ENCODE results near the gene DHCR24. TPM values are rescaled to one million over a fixed set of nuclear protein-coding genes. Genes with fewer than 3 reads are reported as not detected.
"Not testable (repeated sequence)": the region's sequence is repeated elsewhere in the genome, so short reads cannot be mapped to it uniquely, and the experiment has no call there.

DHCR24 gene
- total RNA-seq, 4 donors from 2014 or later: 299 to 488 (median 404) TPM

DNA sequence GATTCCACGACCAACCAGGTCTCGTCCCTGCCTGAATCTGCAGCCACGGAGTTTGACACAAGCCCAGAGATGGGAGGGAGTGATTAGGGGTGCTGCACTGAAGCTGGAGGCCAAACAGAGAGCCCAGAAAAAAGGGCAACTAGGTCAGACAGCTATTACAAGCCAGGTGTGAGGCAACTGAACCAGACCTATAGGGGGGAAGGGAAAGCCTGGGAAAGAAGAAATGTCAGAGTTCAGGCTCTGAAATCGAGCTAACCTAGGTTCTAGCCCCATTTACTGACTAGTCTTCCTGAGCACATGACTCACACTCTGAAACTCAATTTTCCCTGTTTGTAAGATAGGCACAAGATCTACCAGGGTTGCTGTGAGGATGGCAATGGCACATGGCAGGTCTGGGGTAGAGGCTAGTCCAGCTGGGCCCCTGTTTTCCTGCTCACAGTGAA is 1.7 kb downstream of the DHCR24 start:
- WGBS, 2 donors: 54 to 59% methylated on average over 4 of the region's 4 CpGs
- intact Hi-C loops (cut with DNase I; ENCODE audit: low total_unique reads): no loop called here
- TF ChIP-seq, protein P1, sequence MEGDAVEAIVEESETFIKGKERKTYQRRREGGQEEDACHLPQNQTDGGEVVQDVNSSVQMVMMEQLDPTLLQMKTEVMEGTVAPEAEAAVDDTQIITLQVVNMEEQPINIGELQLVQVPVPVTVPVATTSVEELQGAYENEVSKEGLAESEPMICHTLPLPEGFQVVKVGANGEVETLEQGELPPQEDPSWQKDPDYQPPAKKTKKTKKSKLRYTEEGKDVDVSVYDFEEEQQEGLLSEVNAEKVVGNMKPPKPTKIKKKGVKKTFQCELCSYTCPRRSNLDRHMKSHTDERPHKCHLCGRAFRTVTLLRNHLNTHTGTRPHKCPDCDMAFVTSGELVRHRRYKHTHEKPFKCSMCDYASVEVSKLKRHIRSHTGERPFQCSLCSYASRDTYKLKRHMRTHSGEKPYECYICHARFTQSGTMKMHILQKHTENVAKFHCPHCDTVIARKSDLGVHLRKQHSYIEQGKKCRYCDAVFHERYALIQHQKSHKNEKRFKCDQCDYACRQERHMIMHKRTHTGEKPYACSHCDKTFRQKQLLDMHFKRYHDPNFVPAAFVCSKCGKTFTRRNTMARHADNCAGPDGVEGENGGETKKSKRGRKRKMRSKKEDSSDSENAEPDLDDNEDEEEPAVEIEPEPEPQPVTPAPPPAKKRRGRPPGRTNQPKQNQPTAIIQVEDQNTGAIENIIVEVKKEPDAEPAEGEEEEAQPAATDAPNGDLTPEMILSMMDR (IDR thresholded peaks at IDR 0.05): no peak
- TF ChIP-seq POLR2A (IDR thresholded peaks at IDR 0.05): no peak
- no peak for DNase-seq (ENCODE audit: low spot score in 2 of 2)
- no peak overlapping the region for H3K4me3 ChIP-seq (ENCODE audit: low read depth, poor library complexity, severe bottlenecking)

DNA sequence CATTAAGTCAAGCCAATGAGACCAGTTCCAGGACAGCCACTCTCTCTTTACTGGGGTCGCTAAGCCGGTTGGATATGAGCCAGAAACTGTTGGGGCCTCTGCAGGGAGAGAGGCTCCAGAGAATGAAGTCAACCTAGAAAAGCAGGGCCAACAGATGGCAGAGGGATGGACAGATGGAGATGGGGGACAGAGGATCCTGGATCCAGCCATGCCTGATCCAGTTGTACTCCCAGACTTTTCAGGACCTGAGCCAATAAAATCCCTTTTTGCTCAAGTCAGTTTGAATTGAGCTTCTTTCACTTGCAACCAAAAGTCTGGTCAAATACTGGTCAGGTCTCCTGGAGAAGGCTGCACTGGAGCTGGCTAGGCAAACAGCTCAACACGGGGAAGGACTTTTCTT is 2.2 kb downstream of the DHCR24 start:
- intact Hi-C loops (cut with DNase I; ENCODE audit: low total_unique reads): no loop called here
- TF ChIP-seq POLR2A (IDR thresholded peaks at IDR 0.05): no peak
- 47 to 51% methylated on average over 3 of the region's 3 CpGs for WGBS, 2 donors
- no peak overlapping the region for H3K4me3 ChIP-seq (ENCODE audit: low read depth, poor library complexity, severe bottlenecking)
- no peak for DNase-seq (ENCODE audit: low spot score in 2 of 2)

DNA sequence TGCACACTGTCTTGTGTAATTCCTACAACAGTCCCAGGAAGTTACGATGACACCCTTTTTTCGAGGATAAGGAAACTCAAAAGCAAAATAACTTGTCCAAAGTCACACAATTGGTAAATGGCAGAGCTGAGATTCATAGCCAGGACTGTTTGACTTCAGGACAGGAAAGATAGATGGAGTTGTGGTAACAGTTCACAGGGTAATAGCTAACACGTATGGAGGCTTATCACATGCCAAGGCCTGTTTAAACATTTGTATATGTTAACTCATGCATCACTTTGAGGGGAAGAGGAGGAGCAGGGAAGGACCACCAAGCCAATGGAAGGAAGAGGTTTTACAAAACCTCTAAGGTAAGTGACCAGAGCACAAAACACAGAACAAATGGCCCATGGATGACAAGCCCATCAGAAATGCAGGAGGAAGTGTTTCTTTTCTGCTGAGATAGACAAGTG is 2.8 kb downstream of the DHCR24 start:
- H3K4me3 ChIP-seq (ENCODE audit: low read depth, poor library complexity, severe bottlenecking): no peak overlapping the region
- WGBS, 2 donors: 23 to 30% methylated on average over 3 of the region's 3 CpGs
- TF ChIP-seq POLR2A (IDR thresholded peaks at IDR 0.05): no peak
- TF ChIP-seq, protein P1 (IDR thresholded peaks at IDR 0.05): no peak
- DNase-seq (ENCODE audit: low spot score in 2 of 2): no peak
- intact Hi-C loops (cut with DNase I; ENCODE audit: low total_unique reads): no loop called here

DNA sequence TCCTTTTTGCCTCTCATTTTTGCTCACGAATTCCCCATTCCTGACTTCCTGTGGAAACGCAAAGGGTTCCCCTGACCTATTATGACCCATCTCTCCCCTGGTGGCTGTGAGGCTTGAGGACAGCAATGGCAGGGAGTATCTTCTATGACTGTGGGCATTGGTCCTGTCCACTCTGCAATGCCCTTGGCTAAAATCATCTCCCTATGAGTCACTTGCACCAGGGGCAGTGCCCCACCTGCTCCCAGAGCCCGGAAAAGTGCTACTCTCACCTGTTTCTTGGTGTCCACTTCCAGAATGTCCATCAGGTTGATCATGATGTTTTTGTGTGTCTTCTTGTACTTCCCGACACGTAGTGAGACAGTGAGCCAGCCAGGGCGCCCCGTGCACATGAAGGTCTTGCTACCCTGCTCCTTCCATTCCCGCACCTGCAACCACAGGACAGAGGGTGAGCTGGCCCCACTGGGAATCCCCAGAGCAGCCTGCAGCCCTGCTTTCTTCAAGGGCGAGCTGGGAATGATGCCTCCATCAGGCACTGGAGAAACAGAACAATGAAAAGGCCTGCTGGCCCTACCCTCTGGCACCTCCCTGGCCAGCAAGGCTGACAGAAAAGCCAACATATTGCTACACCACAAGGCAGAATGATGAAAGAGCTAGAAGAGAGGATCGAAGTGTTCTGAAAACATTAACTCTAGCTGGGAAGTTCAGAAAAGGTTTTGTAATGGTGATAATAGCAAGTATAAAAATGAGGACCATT is 3.5 kb downstream of the DHCR24 start:
- WGBS, 2 donors: 76 to 80% methylated on average over 10 of the region's 10 CpGs
- TF ChIP-seq POLR2A (IDR thresholded peaks at IDR 0.05): no peak
- TF ChIP-seq, protein P1 (IDR thresholded peaks at IDR 0.05): no peak
- intact Hi-C loops (cut with DNase I; ENCODE audit: low total_unique reads): no loop called here
- no peak overlapping the region for H3K4me3 ChIP-seq (ENCODE audit: low read depth, poor library complexity, severe bottlenecking)
- DNase-seq (ENCODE audit: low spot score in 2 of 2): no peak

DNA sequence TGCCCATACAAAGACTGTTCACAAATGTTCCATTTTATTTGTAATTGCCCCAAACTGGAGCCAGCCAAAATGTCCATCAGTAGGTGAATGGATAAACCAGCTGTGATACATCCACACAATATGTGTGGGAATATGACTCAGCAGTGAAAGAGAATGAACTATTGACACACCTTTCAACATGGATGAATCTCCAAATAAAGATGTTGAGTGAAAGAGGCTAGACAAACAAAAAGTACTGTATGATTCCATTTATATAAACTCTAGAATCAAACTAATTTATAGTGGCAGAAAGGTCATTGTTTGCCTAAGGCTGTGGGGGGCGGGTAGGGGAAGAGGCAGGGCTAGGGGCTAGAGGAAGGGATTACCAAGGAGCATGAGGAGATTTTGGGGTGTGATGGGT is 4.5 kb downstream of the DHCR24 start:
- intact Hi-C loops (cut with DNase I; ENCODE audit: low total_unique reads): no loop called here
- H3K4me3 ChIP-seq (ENCODE audit: low read depth, poor library complexity, severe bottlenecking): no peak overlapping the region
- 86 to 87% methylated on average over 1 of the region's 1 CpG for WGBS, 2 donors
- DNase-seq (ENCODE audit: low spot score in 2 of 2): no peak
- TF ChIP-seq POLR2A (IDR thresholded peaks at IDR 0.05): no peak
- TF ChIP-seq, protein P1 (IDR thresholded peaks at IDR 0.05): no peak

DNA sequence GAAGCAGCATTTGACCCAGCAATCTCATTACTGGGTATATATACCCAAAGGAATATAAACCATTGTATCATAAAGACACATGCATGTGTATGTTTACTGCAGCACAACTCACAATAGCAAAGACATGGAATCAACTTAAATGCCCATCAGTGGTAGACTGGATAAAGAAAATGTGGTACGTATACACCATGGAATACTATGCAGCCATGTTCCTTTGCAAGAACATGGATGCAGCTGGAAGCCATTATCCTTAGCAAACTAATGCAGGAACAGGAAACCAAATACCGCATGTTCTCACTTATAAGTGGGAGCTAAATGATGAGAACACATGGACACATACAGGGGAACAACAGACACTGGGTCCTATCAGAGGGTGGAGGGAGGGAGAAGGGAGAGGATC is 5.4 kb downstream of the DHCR24 start:
- DNase-seq (ENCODE audit: low spot score in 2 of 2); intact Hi-C loops (cut with DNase I; ENCODE audit: low total_unique reads); H3K4me3 ChIP-seq (ENCODE audit: low read depth, poor library complexity, severe bottlenecking): not testable (repeated sequence)
- WGBS, 2 donors: 90 to 93% methylated on average over 2 of the region's 2 CpGs

DNA sequence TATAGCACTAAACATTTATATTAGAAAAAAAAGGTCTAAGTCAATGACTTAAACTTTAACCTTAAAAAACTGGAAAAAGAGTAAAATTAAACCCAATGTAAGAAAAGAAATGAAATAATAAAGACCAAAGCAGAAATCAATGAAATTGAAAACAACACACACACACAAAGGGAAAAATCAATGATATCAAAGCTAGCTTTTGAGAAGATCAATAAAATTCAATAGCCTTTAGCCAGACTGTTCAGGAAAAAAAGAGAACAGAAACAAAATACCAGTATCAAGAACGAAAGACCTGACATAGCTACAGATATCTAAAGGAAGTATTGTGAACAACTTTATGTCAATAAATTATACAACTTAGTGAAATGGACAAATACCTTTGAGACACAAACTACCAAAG is 7.1 kb downstream of the DHCR24 start:
- WGBS, 2 donors: 82 to 97% methylated on average over 1 of the region's 1 CpG
- TF ChIP-seq POLR2A (IDR thresholded peaks at IDR 0.05): no peak
- TF ChIP-seq, protein P1 (IDR thresholded peaks at IDR 0.05): no peak
- no peak overlapping the region for H3K4me3 ChIP-seq (ENCODE audit: low read depth, poor library complexity, severe bottlenecking)
- no peak for DNase-seq (ENCODE audit: low spot score in 2 of 2)
- intact Hi-C loops (cut with DNase I; ENCODE audit: low total_unique reads): no loop called here

Data from lower leg skin (tissue), 4 donors.